ENCODE measurements around the gene MAP1B. TPM values are rescaled to one million over a fixed set of nuclear protein-coding genes. Genes with fewer than 3 reads are reported as not detected.
A peak's percentile ranks its signal among the peaks of the same experiment; 100 is the strongest.
"Not testable (repeated sequence)": the region's sequence is repeated elsewhere in the genome, so short reads cannot be mapped to it uniquely, and the experiment has no call there.

MAP1B gene
- polyA plus RNA-seq, 1 donor from 2014 or later: 0.10 TPM

- Mint-ChIP-seq H3K4me1 (peaks cover 0 to 2% (median 0%) of the 10 kb centered on the region in 3 donors), H3K27ac (no peak overlapping the region), H3K9me3 (peaks cover 0 to 2% (median 0%) of the 10 kb centered on the region in 3 donors), H3K27me3 (peaks cover 19% of the 10 kb centered on the region), H3K4me3 (no peak overlapping the region), H3K36me3 (no peaks in the 10 kb centered on the region)
These were observed 25.2 kb upstream of the MAP1B start for GRCh38 chr5:72082048-72082447.

DNA sequence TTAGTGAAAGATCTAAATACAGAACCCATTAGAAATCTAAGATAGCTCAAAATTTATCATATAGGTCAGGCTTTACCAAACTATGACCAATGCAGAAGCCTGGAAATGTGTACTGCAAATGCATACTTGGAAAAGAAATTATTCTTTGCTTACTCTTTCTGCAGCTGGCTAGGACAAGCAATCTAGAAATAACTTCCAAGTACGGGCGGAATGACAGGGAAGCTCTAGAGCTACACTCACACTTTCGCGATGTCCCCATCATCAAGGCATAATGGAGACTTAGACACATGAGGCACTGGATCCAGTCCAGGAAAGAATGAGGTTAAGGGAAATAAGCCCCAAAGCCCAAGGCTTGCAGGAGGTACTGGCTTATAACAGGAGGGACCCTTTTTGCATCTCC lies 22.4 kb upstream of the MAP1B start:
- peaks cover 0 to 1% (median 0%) of the 10 kb centered on the region in 3 donors for H3K4me1 Mint-ChIP-seq
- H3K36me3 Mint-ChIP-seq: no peaks in the 10 kb centered on the region
- H3K27ac Mint-ChIP-seq: no peak overlapping the region
- H3K4me3 Mint-ChIP-seq: no peak overlapping the region
- peaks cover 13% of the 10 kb centered on the region for H3K27me3 Mint-ChIP-seq
- H3K9me3 Mint-ChIP-seq: peaks cover 0 to 2% (median 0%) of the 10 kb centered on the region in 3 donors

DNA sequence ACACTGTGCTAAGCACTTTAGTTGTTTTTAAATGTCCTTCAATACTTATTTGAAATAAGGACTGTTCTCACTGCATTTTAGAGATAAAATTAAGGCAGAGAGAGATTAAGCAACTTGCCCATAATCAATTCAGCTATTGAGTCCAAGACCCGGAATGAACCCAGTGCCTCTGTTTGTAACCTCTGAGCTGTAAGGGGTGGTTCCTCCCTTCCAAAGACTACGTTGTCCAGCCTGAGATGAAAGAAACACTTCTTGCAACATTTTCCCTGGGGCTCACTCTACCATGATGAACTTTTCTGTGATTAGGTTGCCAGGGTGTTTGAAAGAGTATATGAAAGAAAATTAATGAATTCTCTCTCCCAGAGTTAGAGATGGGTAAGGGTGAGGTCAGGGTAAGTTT lies 22.0 kb upstream of the MAP1B start:
- H3K36me3 Mint-ChIP-seq: no peaks in the 10 kb centered on the region
- H3K27ac Mint-ChIP-seq: no peak overlapping the region
- H3K9me3 Mint-ChIP-seq: peaks cover 0 to 2% (median 0%) of the 10 kb centered on the region in 3 donors
- H3K27me3 Mint-ChIP-seq: peaks cover 13% of the 10 kb centered on the region
- no peaks in the 10 kb centered on the region for H3K4me1 Mint-ChIP-seq
- no peak overlapping the region for H3K4me3 Mint-ChIP-seq

- H3K9me3 Mint-ChIP-seq, H3K27ac Mint-ChIP-seq, H3K27me3 Mint-ChIP-seq, H3K4me1 Mint-ChIP-seq, H3K4me3 Mint-ChIP-seq, H3K36me3 Mint-ChIP-seq: not testable (repeated sequence)
These were observed 17.6 kb upstream of the MAP1B start for GRCh38 chr5:72089713-72090112.

- peaks cover 0 to 3% (median 0%) of the 10 kb centered on the region in 3 donors for H3K9me3 Mint-ChIP-seq
- peaks cover 19% of the 10 kb centered on the region for H3K27me3 Mint-ChIP-seq
- no peak overlapping the region for H3K27ac Mint-ChIP-seq
- H3K36me3 Mint-ChIP-seq: no peaks in the 10 kb centered on the region
- H3K4me1 Mint-ChIP-seq: no peaks in the 10 kb centered on the region
- no peak overlapping the region for H3K4me3 Mint-ChIP-seq
These were observed 15.2 kb upstream of the MAP1B start for GRCh38 chr5:72092074-72092473.

- Mint-ChIP-seq H3K27ac (no peak overlapping the region), H3K4me3 (no peak overlapping the region), H3K27me3 (peaks cover 23% of the 10 kb centered on the region), H3K9me3 (peaks cover 0 to 3% (median 3%) of the 10 kb centered on the region in 3 donors), H3K4me1 (no peaks in the 10 kb centered on the region), H3K36me3 (no peaks in the 10 kb centered on the region)
These were observed 14.1 kb upstream of the MAP1B start for GRCh38 chr5:72093217-72093616.

- H3K27ac Mint-ChIP-seq: no peak overlapping the region
These were observed 13.5 kb upstream of the MAP1B start for GRCh38 chr5:72093824-72094223.

DNA sequence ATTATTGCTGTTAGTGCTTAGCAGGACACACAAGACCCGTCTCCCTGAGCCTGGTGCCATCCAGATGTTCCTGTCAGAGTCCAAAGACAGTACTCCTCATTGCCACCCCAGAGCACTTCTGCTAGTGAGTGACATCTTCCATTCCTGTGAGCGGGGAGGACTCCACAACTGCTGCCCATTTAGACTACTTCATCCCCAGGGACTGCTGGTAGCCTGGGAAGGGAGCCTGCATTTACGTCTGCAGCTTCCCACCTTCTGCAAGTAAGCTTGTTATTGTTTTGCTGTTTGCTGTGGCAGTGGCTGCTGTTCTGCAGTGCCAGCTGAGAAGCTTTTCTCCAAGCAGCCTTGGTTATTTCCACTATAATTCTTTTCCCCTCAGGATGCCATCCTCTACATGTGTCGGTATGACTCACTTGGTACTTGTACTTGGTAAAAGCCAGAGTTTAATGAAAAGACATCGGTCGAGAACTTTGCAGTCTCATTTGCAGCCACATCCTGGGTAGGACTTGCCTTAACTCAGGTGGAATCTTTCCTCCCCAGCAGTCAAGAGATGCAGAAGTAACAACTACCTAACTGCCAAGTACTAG lies 10.6 kb upstream of the MAP1B start:
- no peaks in the 10 kb centered on the region for H3K4me1 Mint-ChIP-seq
- H3K27ac Mint-ChIP-seq: no peak overlapping the region
- no peak overlapping the region for H3K4me3 Mint-ChIP-seq
- peaks cover 0 to 3% (median 3%) of the 10 kb centered on the region in 3 donors for H3K9me3 Mint-ChIP-seq
- H3K36me3 Mint-ChIP-seq: no peaks in the 10 kb centered on the region
- H3K27me3 Mint-ChIP-seq: peaks cover 31% of the 10 kb centered on the region

More at GRCh38 chr5:72093824-72094223, 13.5 kb upstream of the MAP1B start:
- peaks cover 0 to 3% (median 3%) of the 10 kb centered on the region in 3 donors for H3K9me3 Mint-ChIP-seq
- H3K27me3 Mint-ChIP-seq: peaks cover 22% of the 10 kb centered on the region
- H3K4me3 Mint-ChIP-seq: no peak overlapping the region
- H3K36me3 Mint-ChIP-seq: no peaks in the 10 kb centered on the region
- no peaks in the 10 kb centered on the region for H3K4me1 Mint-ChIP-seq

DNA sequence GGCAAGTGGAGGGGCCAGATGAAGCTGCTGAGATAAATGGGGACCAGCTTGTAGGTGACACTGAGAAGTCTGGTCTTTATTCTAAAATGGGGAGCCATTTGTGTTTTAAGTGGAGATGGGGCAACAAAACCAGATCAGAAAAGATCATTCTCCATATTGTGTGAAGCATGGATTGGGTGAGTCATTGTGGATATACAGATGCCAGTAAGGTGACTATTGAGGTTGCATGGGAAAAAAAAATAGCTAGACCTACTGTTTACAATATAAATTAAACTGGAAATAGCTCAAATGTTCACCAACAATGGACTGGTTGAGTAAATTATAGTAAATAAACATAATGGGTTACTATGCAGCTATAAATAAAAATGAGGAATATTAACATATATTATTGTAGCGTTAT lies 5.4 kb upstream of the MAP1B start:
- H3K27ac Mint-ChIP-seq: no peak overlapping the region
- H3K27me3 Mint-ChIP-seq: peaks cover 23% of the 10 kb centered on the region
- H3K4me1 Mint-ChIP-seq: peaks cover 0 to 8% (median 3%) of the 10 kb centered on the region in 3 donors
- no peaks in the 10 kb centered on the region for H3K36me3 Mint-ChIP-seq
- H3K4me3 Mint-ChIP-seq: no peak overlapping the region
- peaks cover 0 to 7% (median 0%) of the 10 kb centered on the region in 3 donors for H3K9me3 Mint-ChIP-seq

- Mint-ChIP-seq H3K27me3 (peaks cover 31% of the 10 kb centered on the region), H3K9me3 (peaks cover 0 to 4% (median 0%) of the 10 kb centered on the region in 3 donors), H3K27ac (no peak overlapping the region)
These were observed 501 bp upstream of the MAP1B start for GRCh38 chr5:72106817-72107130.

DNA sequence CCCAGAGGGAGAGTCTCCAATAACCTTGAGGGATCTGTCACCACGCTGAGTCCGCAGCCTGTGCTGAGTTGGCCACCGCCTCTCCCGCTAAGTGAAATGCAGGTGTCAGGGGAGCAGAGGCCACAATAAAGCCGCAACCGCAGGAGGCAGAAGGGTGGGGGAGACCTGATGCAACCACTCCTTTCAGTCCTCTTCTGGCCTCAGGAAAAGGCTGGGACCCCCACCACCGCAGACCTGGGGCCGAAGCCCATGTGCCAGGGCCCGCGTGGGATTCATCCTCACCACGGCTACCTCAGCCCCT lies 576 bp downstream of the MAP1B start:
- peaks cover 0 to 4% (median 0%) of the 10 kb centered on the region in 3 donors for H3K9me3 Mint-ChIP-seq
- H3K27me3 Mint-ChIP-seq: peaks cover 31% of the 10 kb centered on the region
- no peaks in the 10 kb centered on the region for H3K36me3 Mint-ChIP-seq
- H3K4me1 Mint-ChIP-seq: peaks cover 0 to 8% (median 8%) of the 10 kb centered on the region in 3 donors
- H3K4me3 Mint-ChIP-seq: peak overlapping the region; percentile 7 to 74 (median 46)
- no peak overlapping the region for H3K27ac Mint-ChIP-seq

More at GRCh38 chr5:72106817-72107130, 501 bp upstream of the MAP1B start:
- H3K4me3 Mint-ChIP-seq: peak overlapping the region; percentile 16 to 89 (median 62)
- no peaks in the 10 kb centered on the region for H3K36me3 Mint-ChIP-seq
- H3K4me1 Mint-ChIP-seq: peaks cover 0 to 8% (median 8%) of the 10 kb centered on the region in 3 donors

- Mint-ChIP-seq H3K4me1 (peaks cover 0 to 8% (median 8%) of the 10 kb centered on the region in 3 donors), H3K36me3 (no peaks in the 10 kb centered on the region), H3K9me3 (no peaks in the 10 kb centered on the region), H3K27me3 (peaks cover 31% of the 10 kb centered on the region), H3K4me3 (peak overlapping the region; percentile 60 to 91 (median 76)), H3K27ac (no peak overlapping the region)
These were observed 1.2 kb downstream of the MAP1B start for GRCh38 chr5:72108202-72109061.

GRCh38 chr5:72109062-72109411 lies 1.8 kb downstream of the MAP1B start:
- Mint-ChIP-seq H3K27ac (no peak overlapping the region), H3K4me3 (peak overlapping the region; percentile 60 to 91 (median 76)), H3K36me3 (no peaks in the 10 kb centered on the region), H3K9me3 (no peaks in the 10 kb centered on the region), H3K4me1 (peaks cover 0 to 8% (median 8%) of the 10 kb centered on the region in 3 donors), H3K27me3 (peaks cover 31% of the 10 kb centered on the region)

- no peaks in the 10 kb centered on the region for H3K9me3 Mint-ChIP-seq
- peaks cover 31% of the 10 kb centered on the region for H3K27me3 Mint-ChIP-seq
- H3K27ac Mint-ChIP-seq: peak overlapping the region in 1 of 3 donors; percentile 39
- peak overlapping the region in 1 of 4 donors; percentile 88 for H3K4me3 Mint-ChIP-seq
- peaks cover 0 to 8% (median 8%) of the 10 kb centered on the region in 3 donors for H3K4me1 Mint-ChIP-seq
- no peaks in the 10 kb centered on the region for H3K36me3 Mint-ChIP-seq
These were observed 2.4 kb downstream of the MAP1B start for GRCh38 chr5:72109625-72110024.

GRCh38 chr5:72110394-72111013 lies 3.2 kb downstream of the MAP1B start:
- Mint-ChIP-seq H3K27ac (no peak overlapping the region), H3K4me1 (peaks cover 0 to 8% (median 8%) of the 10 kb centered on the region in 3 donors), H3K36me3 (no peaks in the 10 kb centered on the region), H3K27me3 (peaks cover 31% of the 10 kb centered on the region), H3K4me3 (peak overlapping the region in 1 of 4 donors; percentile 49), H3K9me3 (no peaks in the 10 kb centered on the region)
